HFFc6 (cell line): ENCODE measurements around the gene CNTFR. TPM values are rescaled to one million over a fixed set of nuclear protein-coding genes. Genes with fewer than 3 reads are reported as not detected.

Experiments used
- DNase-seq: peaks from one replicate; pipeline ENCODE4 v3.0.0-alpha.2; 2018
- H3K27ac Mint-ChIP-seq: 2 replicates; pipeline ENCODE4 v1.8.0; 2020; ENCODE audit warnings: mild to moderate bottlenecking, mixed read lengths
- H3K27me3 Mint-ChIP-seq: 2 replicates; pipeline ENCODE4 v1.8.0; 2021; ENCODE audit warnings: mild to moderate bottlenecking, moderate library complexity, mixed read lengths; ENCODE audit not compliant: insufficient read depth
- H3K36me3 Mint-ChIP-seq: 2 replicates; pipeline ENCODE4 v1.8.0; 2021; ENCODE audit warnings: low read depth, mixed read lengths
- H3K4me1 Mint-ChIP-seq: 2 replicates; pipeline ENCODE4 v1.8.0; 2020; ENCODE audit warnings: low read depth, mixed read lengths
- H3K4me3 Mint-ChIP-seq: 2 replicates; pipeline ENCODE4 v1.8.0; 2020; ENCODE audit warnings: mild to moderate bottlenecking, moderate library complexity, mixed read lengths
- H3K9me3 Mint-ChIP-seq: 2 replicates; pipeline ENCODE4 v1.8.0; 2020; ENCODE audit warnings: mild to moderate bottlenecking, mixed read lengths
- total RNA-seq, 6 experiments: library from RNA; stranded (reverse); fragmentation: NEBNext Ultra II Directional; extraction: Animal tissue kit (Norgen Biotek cat#: 25700); gene quantifications; 2 replicates in 1 of 6; 3 replicates in 5 of 6; pipeline ENCODE4 v1.2.3, GENCODE V29; 2021
- TF ChIP-seq, protein P1 (sequence below): fragments of 200-600 bp; sonication (generic); IDR thresholded peaks from 2 replicates; pipeline ENCODE4 v1.5.0; 2021; ENCODE audit warnings: antibody characterized with exemption, mild to moderate bottlenecking

Gene CNTFR
- total RNA-seq, 6 experiments from 2014 or later = not detected

DNA sequence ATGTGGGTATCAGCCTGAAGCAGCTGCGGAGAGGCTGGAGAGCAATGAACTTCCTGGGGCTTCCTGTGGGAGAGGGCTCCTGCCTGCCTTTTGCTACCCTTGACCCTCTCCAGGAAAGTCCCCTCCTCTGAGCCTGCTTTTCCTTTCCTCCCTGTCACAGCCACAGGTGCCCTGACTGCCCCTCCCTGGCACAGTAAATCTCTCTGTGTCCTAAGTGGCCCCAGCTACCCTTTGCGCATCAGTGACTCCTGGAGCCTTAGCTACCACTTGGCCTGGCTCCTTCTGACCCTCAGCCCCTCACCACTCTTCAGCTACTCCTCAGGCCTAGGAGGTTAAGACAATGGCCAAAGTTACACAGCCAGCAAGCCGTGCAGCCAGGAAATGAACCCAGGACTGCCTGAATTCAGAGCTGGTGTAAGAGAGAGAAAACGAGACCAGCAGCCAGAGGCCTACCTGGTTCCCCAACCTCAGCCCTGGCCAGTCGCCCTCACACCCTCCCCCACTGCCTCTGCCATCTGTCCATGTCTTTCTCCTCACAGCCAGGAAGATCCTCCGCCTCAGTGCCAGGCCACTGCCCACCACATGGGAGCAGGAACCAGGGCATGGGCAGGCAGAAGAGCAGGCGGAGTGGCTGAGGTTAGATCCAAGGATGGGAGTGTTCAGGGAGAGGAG, 18.6 kb downstream of the CNTFR start:
- peaks cover 43% of the 10 kb centered on the region for H3K27me3 Mint-ChIP-seq
- TF ChIP-seq, protein P1, sequence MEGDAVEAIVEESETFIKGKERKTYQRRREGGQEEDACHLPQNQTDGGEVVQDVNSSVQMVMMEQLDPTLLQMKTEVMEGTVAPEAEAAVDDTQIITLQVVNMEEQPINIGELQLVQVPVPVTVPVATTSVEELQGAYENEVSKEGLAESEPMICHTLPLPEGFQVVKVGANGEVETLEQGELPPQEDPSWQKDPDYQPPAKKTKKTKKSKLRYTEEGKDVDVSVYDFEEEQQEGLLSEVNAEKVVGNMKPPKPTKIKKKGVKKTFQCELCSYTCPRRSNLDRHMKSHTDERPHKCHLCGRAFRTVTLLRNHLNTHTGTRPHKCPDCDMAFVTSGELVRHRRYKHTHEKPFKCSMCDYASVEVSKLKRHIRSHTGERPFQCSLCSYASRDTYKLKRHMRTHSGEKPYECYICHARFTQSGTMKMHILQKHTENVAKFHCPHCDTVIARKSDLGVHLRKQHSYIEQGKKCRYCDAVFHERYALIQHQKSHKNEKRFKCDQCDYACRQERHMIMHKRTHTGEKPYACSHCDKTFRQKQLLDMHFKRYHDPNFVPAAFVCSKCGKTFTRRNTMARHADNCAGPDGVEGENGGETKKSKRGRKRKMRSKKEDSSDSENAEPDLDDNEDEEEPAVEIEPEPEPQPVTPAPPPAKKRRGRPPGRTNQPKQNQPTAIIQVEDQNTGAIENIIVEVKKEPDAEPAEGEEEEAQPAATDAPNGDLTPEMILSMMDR = no peak
- H3K4me1 Mint-ChIP-seq = no peaks in the 10 kb centered on the region
- no peak overlapping the region for H3K27ac Mint-ChIP-seq
- H3K36me3 Mint-ChIP-seq = no peaks in the 10 kb centered on the region
- H3K4me3 Mint-ChIP-seq = no peak overlapping the region
- no peaks in the 10 kb centered on the region for H3K9me3 Mint-ChIP-seq
- no peak for DNase-seq

DNA sequence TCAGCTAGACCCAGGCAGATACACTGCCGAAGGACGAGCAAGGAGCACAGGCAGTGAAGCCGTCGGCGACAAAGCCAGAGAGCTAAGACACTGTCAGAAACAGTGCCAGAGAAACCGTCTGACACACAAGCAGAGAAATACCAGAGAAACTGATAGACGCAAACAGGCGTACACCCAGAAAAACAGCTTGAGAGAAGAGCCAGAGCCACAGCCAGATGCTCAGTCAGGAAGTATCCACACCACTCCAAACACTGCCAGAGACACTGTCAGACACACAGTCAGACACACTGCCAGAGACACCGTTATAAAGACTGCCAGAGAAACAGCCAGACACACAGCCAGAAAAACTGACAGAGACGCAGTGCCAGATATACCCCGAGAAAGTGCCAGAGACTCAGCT, 19.1 kb downstream of the CNTFR start:
- Mint-ChIP-seq H3K36me3 (no peaks in the 10 kb centered on the region), H3K4me3 (no peak overlapping the region), H3K4me1 (no peaks in the 10 kb centered on the region), H3K9me3 (no peaks in the 10 kb centered on the region), H3K27me3 (peaks cover 43% of the 10 kb centered on the region), H3K27ac (no peak overlapping the region)
- TF ChIP-seq, protein P1 = no peak
- no peak for DNase-seq

DNA sequence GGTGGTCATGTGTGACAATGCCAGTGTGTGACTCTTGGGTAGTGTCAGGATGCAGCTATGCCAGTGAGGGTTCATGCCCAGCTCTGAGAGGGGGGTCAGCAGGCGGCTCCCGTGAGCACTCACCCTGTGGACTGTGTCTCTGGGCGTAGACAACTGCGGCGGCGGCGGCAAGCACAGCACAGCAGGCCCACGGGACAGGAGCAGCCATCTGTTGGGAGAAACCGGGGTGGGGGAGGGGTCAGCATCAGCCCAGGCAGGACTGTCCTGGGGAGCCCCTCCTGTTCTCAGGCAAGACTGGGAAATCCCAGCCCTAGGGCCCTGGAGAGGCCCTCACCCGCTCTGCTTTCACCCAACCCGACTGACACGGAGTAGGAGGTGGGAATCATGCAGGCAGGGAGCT, 20.8 kb downstream of the CNTFR start:
- no peak overlapping the region for H3K27ac Mint-ChIP-seq
- TF ChIP-seq, protein P1 = no peak
- H3K36me3 Mint-ChIP-seq = no peaks in the 10 kb centered on the region
- H3K27me3 Mint-ChIP-seq = peaks cover 42% of the 10 kb centered on the region
- H3K4me1 Mint-ChIP-seq = no peaks in the 10 kb centered on the region
- no peak overlapping the region for H3K4me3 Mint-ChIP-seq
- H3K9me3 Mint-ChIP-seq = no peaks in the 10 kb centered on the region
- DNase-seq = no peak

DNA sequence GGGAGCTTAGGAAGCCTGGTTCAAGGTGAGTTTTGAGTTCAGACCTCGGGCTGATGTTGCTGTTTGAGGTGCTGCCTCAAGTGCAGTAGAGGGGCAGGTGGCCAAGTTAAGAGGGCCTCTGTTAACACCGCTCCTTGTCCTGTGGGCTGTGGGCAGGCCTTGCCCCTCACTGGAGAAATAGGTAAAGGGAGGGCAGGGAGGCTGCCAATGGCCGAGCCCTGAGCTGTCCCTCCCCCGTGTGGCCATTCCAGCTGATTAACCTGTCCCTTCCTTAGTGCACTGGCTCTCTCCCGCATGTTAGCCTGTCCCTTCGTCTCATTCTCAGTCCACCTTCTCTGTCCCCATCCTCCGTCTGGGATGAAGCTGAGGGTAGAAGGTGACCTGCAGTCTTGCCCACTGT, 21.4 kb downstream of the CNTFR start:
- Mint-ChIP-seq H3K4me3 (no peak overlapping the region), H3K27ac (no peak overlapping the region), H3K9me3 (no peaks in the 10 kb centered on the region), H3K27me3 (peaks cover 43% of the 10 kb centered on the region), H3K36me3 (no peaks in the 10 kb centered on the region), H3K4me1 (no peaks in the 10 kb centered on the region)
- DNase-seq = no peak
- TF ChIP-seq, protein P1 = no peak

DNA sequence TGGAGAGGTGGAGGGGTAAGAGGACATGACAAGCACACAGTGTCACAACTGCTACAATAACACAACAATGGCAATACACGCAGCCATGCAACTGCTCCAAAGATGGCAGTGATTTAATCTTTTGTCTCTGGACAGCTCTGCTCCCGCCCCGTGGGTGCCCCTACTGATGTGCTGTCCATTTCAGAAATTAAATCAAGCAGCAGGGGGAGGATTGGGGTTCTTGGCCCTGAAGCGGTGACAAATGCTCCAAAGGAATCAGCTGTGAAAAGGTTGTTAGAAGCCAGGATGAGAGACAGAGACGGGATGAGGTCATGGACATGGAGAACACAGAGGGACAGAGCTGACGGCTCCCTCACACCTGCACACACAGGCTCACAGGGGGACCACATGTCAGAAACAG, 22.6 kb downstream of the CNTFR start:
- Mint-ChIP-seq H3K4me3 (no peak overlapping the region), H3K36me3 (peaks cover 4% of the 10 kb centered on the region; the same call in 1 of the 2 replicates), H3K27ac (no peak overlapping the region), H3K27me3 (peaks cover 51% of the 10 kb centered on the region), H3K9me3 (0 out of 2 replicates have a peak, but pooled peaks cover 3% of the 10 kb centered on the region), H3K4me1 (no peaks in the 10 kb centered on the region)
- DNase-seq = no peak
- TF ChIP-seq, protein P1 = no peak
